Measurements from ENCODE around the gene USP27X.

DNA sequence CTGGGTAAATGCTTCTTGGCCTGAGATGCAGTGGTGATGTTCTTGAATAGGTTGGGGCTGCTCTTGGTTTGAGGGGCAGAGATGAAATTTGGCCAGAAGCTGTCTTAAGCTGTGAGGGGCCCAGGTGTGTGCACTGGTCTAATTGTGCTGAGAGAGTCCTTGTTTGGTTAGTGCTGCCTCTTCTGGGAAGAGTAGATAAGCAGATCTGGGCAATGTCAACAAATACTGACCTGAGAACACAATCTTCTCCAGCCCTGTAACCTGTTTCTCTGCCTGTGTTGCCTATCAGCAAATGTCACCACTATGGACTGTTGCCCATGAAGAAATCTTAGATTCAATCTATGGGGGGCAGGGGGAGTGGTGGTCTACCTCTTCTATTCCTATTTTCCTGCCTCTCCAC is 17.2 kb upstream of the USP27X start:
- TF ChIP-seq POLR2AphosphoS5 (IDR thresholded peaks at IDR 0.05; ENCODE audit: low read depth, low read length) (no peak), TAF1 (IDR thresholded peaks at IDR 0.05; ENCODE audit: borderline replicate concordance, low read depth, low read length) (no peak)

Data from GM12892 (cell line).